Neural cell (in vitro differentiated cells): ENCODE results near the gene LRRC26.

Experiments used
- POLR2AphosphoS5 ChIP-seq: IDR thresholded peaks from 2 replicates; pipeline ENCODE4 v1.6.1; 2012
- TF ChIP-seq, protein P1 (sequence below): fragments of 450-650 bp; IDR thresholded peaks from 2 replicates; pipeline ENCODE4 v1.5.1; 2014; ENCODE audit warnings: antibody characterized with exemption, mild to moderate bottlenecking, moderate library complexity; ENCODE audit not compliant: poor library complexity, severe bottlenecking

DNA sequence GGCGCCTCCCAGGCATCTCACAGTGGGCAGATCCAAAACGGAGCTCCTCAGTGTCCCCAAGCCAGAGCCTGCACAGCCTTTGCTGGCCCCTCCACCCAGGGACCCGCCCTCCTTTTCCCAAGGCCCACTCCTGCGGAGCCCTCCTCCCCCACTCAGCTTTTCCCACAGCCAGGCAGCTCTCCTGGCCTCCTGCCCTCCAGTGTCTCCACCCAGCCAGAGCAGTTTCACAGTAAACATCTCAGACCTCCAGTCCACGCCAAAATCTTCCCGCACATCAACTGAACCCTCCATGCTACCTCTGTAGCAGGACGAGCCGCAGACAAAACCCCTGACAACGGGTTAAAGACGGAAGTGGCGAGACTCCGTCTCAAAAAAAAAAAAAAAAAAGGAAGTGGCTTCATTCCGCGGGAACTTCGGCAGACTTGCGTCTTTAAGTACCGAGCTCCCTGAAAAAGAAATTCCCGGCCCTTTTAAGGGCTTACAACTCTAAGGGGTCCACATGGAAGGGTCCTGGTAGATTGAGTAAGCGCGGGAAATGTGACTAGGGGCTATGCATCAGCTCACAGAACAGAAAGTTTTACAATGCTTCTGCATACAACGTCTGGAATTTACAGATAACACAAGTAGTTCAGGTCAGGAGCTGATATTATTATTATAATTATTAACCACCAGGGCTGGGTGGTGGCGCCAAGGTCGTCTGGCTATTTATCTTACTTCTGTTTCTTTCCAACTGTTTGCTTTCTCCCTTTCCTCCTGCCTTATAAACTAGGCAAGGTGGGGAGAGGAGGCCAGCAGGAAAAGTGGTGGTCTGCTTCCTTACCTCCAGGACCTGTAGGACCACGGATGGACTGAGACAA, 42.3 kb downstream of the LRRC26 start:
- TF ChIP-seq, protein P1, sequence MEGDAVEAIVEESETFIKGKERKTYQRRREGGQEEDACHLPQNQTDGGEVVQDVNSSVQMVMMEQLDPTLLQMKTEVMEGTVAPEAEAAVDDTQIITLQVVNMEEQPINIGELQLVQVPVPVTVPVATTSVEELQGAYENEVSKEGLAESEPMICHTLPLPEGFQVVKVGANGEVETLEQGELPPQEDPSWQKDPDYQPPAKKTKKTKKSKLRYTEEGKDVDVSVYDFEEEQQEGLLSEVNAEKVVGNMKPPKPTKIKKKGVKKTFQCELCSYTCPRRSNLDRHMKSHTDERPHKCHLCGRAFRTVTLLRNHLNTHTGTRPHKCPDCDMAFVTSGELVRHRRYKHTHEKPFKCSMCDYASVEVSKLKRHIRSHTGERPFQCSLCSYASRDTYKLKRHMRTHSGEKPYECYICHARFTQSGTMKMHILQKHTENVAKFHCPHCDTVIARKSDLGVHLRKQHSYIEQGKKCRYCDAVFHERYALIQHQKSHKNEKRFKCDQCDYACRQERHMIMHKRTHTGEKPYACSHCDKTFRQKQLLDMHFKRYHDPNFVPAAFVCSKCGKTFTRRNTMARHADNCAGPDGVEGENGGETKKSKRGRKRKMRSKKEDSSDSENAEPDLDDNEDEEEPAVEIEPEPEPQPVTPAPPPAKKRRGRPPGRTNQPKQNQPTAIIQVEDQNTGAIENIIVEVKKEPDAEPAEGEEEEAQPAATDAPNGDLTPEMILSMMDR, result no peak
- TF ChIP-seq POLR2AphosphoS5, result no peak
